HL-60 (cell line): ENCODE data around the gene ESPNL.

Experiments used
- POLR2AphosphoS5 ChIP-seq: IDR thresholded peaks from 2 replicates; pipeline ENCODE4 v1.6.1; 2012; ENCODE audit warnings: low read depth
- TF ChIP-seq, protein P1 (sequence below): IDR thresholded peaks from one replicate; pipeline ENCODE4 v1.5.1; 2011; ENCODE audit warnings: low read length, control low read depth, inconsistent platforms; ENCODE audit not compliant: insufficient read depth
- TF ChIP-seq, protein P2 (sequence below): IDR thresholded peaks from 2 replicates; pipeline ENCODE4 v1.6.1; 2012; ENCODE audit warnings: low read depth; ENCODE audit not compliant: insufficient replicate concordance

DNA sequence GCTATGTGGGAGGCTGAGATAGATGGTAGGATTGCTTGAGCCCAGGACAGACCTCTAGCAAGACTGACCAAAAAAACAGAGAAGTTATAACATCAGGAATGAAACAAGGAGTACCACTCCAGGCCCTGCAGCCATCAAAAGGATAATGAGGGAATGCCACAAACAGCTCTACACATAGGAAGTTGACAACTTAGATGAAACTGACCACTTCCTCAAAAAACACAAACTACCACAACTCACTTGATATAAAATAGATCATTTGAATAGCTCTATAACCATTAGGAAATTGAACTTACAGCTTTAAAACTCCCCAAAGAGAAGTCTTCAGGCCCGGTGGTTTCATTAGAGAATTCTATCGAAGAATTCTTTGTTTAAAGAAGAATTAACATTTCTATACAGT is 12.9 kb upstream of the ESPNL start:
- TF ChIP-seq POLR2AphosphoS5, result no peak
- TF ChIP-seq, protein P1, sequence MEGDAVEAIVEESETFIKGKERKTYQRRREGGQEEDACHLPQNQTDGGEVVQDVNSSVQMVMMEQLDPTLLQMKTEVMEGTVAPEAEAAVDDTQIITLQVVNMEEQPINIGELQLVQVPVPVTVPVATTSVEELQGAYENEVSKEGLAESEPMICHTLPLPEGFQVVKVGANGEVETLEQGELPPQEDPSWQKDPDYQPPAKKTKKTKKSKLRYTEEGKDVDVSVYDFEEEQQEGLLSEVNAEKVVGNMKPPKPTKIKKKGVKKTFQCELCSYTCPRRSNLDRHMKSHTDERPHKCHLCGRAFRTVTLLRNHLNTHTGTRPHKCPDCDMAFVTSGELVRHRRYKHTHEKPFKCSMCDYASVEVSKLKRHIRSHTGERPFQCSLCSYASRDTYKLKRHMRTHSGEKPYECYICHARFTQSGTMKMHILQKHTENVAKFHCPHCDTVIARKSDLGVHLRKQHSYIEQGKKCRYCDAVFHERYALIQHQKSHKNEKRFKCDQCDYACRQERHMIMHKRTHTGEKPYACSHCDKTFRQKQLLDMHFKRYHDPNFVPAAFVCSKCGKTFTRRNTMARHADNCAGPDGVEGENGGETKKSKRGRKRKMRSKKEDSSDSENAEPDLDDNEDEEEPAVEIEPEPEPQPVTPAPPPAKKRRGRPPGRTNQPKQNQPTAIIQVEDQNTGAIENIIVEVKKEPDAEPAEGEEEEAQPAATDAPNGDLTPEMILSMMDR, result no peak
- TF ChIP-seq, protein P2, sequence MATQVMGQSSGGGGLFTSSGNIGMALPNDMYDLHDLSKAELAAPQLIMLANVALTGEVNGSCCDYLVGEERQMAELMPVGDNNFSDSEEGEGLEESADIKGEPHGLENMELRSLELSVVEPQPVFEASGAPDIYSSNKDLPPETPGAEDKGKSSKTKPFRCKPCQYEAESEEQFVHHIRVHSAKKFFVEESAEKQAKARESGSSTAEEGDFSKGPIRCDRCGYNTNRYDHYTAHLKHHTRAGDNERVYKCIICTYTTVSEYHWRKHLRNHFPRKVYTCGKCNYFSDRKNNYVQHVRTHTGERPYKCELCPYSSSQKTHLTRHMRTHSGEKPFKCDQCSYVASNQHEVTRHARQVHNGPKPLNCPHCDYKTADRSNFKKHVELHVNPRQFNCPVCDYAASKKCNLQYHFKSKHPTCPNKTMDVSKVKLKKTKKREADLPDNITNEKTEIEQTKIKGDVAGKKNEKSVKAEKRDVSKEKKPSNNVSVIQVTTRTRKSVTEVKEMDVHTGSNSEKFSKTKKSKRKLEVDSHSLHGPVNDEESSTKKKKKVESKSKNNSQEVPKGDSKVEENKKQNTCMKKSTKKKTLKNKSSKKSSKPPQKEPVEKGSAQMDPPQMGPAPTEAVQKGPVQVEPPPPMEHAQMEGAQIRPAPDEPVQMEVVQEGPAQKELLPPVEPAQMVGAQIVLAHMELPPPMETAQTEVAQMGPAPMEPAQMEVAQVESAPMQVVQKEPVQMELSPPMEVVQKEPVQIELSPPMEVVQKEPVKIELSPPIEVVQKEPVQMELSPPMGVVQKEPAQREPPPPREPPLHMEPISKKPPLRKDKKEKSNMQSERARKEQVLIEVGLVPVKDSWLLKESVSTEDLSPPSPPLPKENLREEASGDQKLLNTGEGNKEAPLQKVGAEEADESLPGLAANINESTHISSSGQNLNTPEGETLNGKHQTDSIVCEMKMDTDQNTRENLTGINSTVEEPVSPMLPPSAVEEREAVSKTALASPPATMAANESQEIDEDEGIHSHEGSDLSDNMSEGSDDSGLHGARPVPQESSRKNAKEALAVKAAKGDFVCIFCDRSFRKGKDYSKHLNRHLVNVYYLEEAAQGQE, result no peak
